ENCODE results near the gene AGT. TPM values are rescaled to one million over a fixed set of nuclear protein-coding genes. Genes with fewer than 3 reads are reported as not detected.

The AGT gene
- total RNA-seq, 1 experiment from 2014 or later = 41.9 TPM

DNA sequence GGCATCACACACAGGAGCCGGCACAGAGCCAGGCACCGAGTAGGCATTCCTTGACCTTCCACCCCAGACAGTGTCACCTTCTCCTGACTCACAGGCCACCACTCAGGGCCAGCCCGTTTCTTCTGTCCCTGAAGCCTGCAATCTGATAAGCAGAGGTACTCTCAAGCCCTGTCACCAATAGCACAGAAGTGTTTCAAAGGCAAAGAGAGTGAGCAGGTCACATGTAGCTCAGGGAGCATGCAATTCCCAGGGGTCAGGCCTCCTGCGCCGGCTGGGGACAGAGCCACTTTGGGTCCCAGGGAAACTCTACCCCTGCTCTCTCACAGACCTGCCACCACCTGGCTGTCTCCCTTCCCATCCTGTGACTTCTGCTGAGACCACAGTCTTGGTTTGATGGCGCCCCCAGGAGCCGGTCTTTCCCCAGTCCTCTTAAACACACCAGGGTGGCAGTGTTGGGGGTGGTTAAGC, 46.5 kb upstream of the AGT start:
- intact Hi-C loops (cut with micrococcal nuclease; ENCODE audit: unreplicated experiment) = loop anchor here (1.0 to 2.0 kb wide), 3 partner anchors 32 to 128 kb away; no protein-coding TSS in a partner anchor
- BruUV-seq (replicated peaks) = no TSS peak
- Histone ChIP-seq H3K4me1 (peaks cover 14% of the 10 kb centered on the region), H3K36me3 (ENCODE audit: control insufficient read depth, insufficient read depth, low read length) (no peaks in the 10 kb centered on the region), H3K27me3 (replicated peaks; ENCODE audit: control insufficient read depth, insufficient read depth, low read length) (no peaks in the 10 kb centered on the region), H3K9me3 (no peaks in the 10 kb centered on the region), H3K4me3 (ENCODE audit: low read depth, low read length) (no peak overlapping the region)
- peak overlapping the region; percentile 22 for H3K27ac Mint-ChIP-seq (ENCODE audit: unreplicated experiment)
- no peak overlapping the region for H3K4me3 Mint-ChIP-seq (ENCODE audit: unreplicated experiment)
- no peaks in the 10 kb centered on the region for H3K27me3 Mint-ChIP-seq (ENCODE audit: insufficient read depth, unreplicated experiment)
- no peaks in the 10 kb centered on the region for H3K36me3 Mint-ChIP-seq (ENCODE audit: insufficient read depth, unreplicated experiment)
- ChIA-PET POLR2A (no interaction called here), CTCF (interaction anchor here (0.6 to 1.9 kb wide), 9 partner anchors 9 to 58 kb away, joined by 3 to 8 read pairs (median 3); partner anchors contain the start of gene AGT)
- H3K4me1 Mint-ChIP-seq (ENCODE audit: low read depth, unreplicated experiment) = peaks cover 29% of the 10 kb centered on the region
- peak; percentile 75 to 80 for DNase-seq
- TF ChIP-seq, protein P1, sequence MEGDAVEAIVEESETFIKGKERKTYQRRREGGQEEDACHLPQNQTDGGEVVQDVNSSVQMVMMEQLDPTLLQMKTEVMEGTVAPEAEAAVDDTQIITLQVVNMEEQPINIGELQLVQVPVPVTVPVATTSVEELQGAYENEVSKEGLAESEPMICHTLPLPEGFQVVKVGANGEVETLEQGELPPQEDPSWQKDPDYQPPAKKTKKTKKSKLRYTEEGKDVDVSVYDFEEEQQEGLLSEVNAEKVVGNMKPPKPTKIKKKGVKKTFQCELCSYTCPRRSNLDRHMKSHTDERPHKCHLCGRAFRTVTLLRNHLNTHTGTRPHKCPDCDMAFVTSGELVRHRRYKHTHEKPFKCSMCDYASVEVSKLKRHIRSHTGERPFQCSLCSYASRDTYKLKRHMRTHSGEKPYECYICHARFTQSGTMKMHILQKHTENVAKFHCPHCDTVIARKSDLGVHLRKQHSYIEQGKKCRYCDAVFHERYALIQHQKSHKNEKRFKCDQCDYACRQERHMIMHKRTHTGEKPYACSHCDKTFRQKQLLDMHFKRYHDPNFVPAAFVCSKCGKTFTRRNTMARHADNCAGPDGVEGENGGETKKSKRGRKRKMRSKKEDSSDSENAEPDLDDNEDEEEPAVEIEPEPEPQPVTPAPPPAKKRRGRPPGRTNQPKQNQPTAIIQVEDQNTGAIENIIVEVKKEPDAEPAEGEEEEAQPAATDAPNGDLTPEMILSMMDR (IDR thresholded peaks at IDR 0.05; ENCODE audit: insufficient read depth in 1 of 2, low read depth in 1 of 2, low read length in 1 of 2, severe bottlenecking in 1 of 2, unreplicated experiment in 1 of 2) = peak in 1 of 2 experiments; percentile 47
- H3K9me3 Mint-ChIP-seq (ENCODE audit: unreplicated experiment) = no peaks in the 10 kb centered on the region

- intact Hi-C loops (cut with micrococcal nuclease; ENCODE audit: unreplicated experiment) = loop anchor here (1.0 to 2.0 kb wide), 3 partner anchors 31 to 127 kb away; no protein-coding TSS in a partner anchor
- BruUV-seq (replicated peaks) = no TSS peak
- peaks cover 14% of the 10 kb centered on the region for H3K4me1 ChIP-seq
- Mint-ChIP-seq H3K4me1 (ENCODE audit: low read depth, unreplicated experiment) (peaks cover 29% of the 10 kb centered on the region), H3K9me3 (ENCODE audit: unreplicated experiment) (no peaks in the 10 kb centered on the region), H3K27me3 (ENCODE audit: insufficient read depth, unreplicated experiment) (no peaks in the 10 kb centered on the region), H3K36me3 (ENCODE audit: insufficient read depth, unreplicated experiment) (no peaks in the 10 kb centered on the region), H3K27ac (ENCODE audit: unreplicated experiment) (no peak overlapping the region), H3K4me3 (ENCODE audit: unreplicated experiment) (no peak overlapping the region)
- CTCF ChIA-PET = interaction anchor here (1.2 to 1.6 kb wide), 3 partner anchors 15 to 46 kb away, joined by 3 to 8 read pairs (median 6); partner anchors contain the start of gene AGT
- no peaks in the 10 kb centered on the region for H3K27me3 ChIP-seq (replicated peaks; ENCODE audit: control insufficient read depth, insufficient read depth, low read length)
- POLR2A ChIA-PET = no interaction called here
- no peak for DNase-seq
- no peaks in the 10 kb centered on the region for H3K36me3 ChIP-seq (ENCODE audit: control insufficient read depth, insufficient read depth, low read length)
- no peak overlapping the region for H3K4me3 ChIP-seq (ENCODE audit: low read depth, low read length)
- no peaks in the 10 kb centered on the region for H3K9me3 ChIP-seq
- TF ChIP-seq, protein P1 (IDR thresholded peaks at IDR 0.05; ENCODE audit: insufficient read depth in 1 of 2, low read depth in 1 of 2, low read length in 1 of 2, severe bottlenecking in 1 of 2, unreplicated experiment in 1 of 2) = no peak
Observed at GRCh38 chr1:230759369-230760065, 45.6 kb upstream of the AGT start.

- H3K27me3 Mint-ChIP-seq (ENCODE audit: insufficient read depth, unreplicated experiment) = no peaks in the 10 kb centered on the region
- Histone ChIP-seq H3K4me1 (peaks cover 14% of the 10 kb centered on the region), H3K9me3 (no peaks in the 10 kb centered on the region), H3K27me3 (replicated peaks; ENCODE audit: control insufficient read depth, insufficient read depth, low read length) (no peaks in the 10 kb centered on the region), H3K4me3 (ENCODE audit: low read depth, low read length) (no peak overlapping the region), H3K36me3 (ENCODE audit: control insufficient read depth, insufficient read depth, low read length) (no peaks in the 10 kb centered on the region)
- H3K36me3 Mint-ChIP-seq (ENCODE audit: insufficient read depth, unreplicated experiment) = no peaks in the 10 kb centered on the region
- POLR2A ChIA-PET = no interaction called here
- CTCF ChIA-PET = interaction anchor here (1.2 kb wide), 1 partner anchor 14 kb away, joined by 3 read pairs; no protein-coding TSS in a partner anchor
- TF ChIP-seq, protein P1 (IDR thresholded peaks at IDR 0.05; ENCODE audit: insufficient read depth in 1 of 2, low read depth in 1 of 2, low read length in 1 of 2, severe bottlenecking in 1 of 2, unreplicated experiment in 1 of 2) = no peak
- no peak overlapping the region for H3K4me3 Mint-ChIP-seq (ENCODE audit: unreplicated experiment)
- no TSS peak for BruUV-seq (replicated peaks)
- intact Hi-C loops (cut with micrococcal nuclease; ENCODE audit: unreplicated experiment) = no loop called here
- H3K27ac Mint-ChIP-seq (ENCODE audit: unreplicated experiment) = no peak overlapping the region
- DNase-seq = no peak
- H3K9me3 Mint-ChIP-seq (ENCODE audit: unreplicated experiment) = no peaks in the 10 kb centered on the region
- H3K4me1 Mint-ChIP-seq (ENCODE audit: low read depth, unreplicated experiment) = peaks cover 29% of the 10 kb centered on the region
Observed at GRCh38 chr1:230758709-230759368, 44.9 kb upstream of the AGT start.
